Astrocyte of the cerebellum (primary cell): ENCODE data around the gene LIN7A.
"Not testable (repeated sequence)": the region's sequence is repeated elsewhere in the genome, so short reads cannot be mapped to it uniquely, and the experiment has no call there.

Experiments
- DNase-seq: peaks from one replicate; pipeline ENCODE4 v3.0.0-alpha.2; 2011; ENCODE audit warnings: low read depth
- H3K4me3 ChIP-seq: 2 replicates; pipeline ENCODE4 v1.5.1; 2011; ENCODE audit warnings: mild to moderate bottlenecking, low read depth, low read length, moderate library complexity
- CTCF ChIP-seq: IDR thresholded peaks from 2 replicates; pipeline ENCODE4 v1.5.1; 2012; ENCODE audit warnings: low read length, low read depth, moderate library complexity, mild to moderate bottlenecking; ENCODE audit errors: missing control alignments
- in situ Hi-C: cut with HindIII; loops from 2 replicates; pipeline ENCODE4 v1.10.0; 2017; ENCODE audit warnings: low sequenced_read_pairs

The LIN7A gene

GRCh38 chr12:80802652-80803400, 134.9 kb downstream of the LIN7A start:
- in situ Hi-C loops: no loop called here
- no peak for DNase-seq
- TF ChIP-seq CTCF: no peak
- H3K4me3 ChIP-seq: no peak overlapping the region

- in situ Hi-C loops: no loop called here
- H3K4me3 ChIP-seq: no peak overlapping the region
- no peak for DNase-seq
- no peak for TF ChIP-seq CTCF
Measured at GRCh38 chr12:80798281-80798680, 139.5 kb downstream of the LIN7A start.

GRCh38 chr12:80794551-80794950, 143.2 kb downstream of the LIN7A start:
- DNase-seq: no peak
- in situ Hi-C loops: no loop called here
- TF ChIP-seq CTCF: no peak
- no peak overlapping the region for H3K4me3 ChIP-seq

GRCh38 chr12:80792861-80793260, 144.9 kb downstream of the LIN7A start:
- in situ Hi-C loops: no loop called here
- H3K4me3 ChIP-seq: no peak overlapping the region
- TF ChIP-seq CTCF: no peak
- no peak for DNase-seq

GRCh38 chr12:80791863-80792262, 145.9 kb downstream of the LIN7A start:
- no peak for TF ChIP-seq CTCF
- in situ Hi-C loops: no loop called here
- no peak overlapping the region for H3K4me3 ChIP-seq
- DNase-seq: no peak

- H3K4me3 ChIP-seq, in situ Hi-C loops, DNase-seq: not testable (repeated sequence)
Measured at GRCh38 chr12:80788407-80788806, 149.3 kb downstream of the LIN7A start.

- H3K4me3 ChIP-seq, in situ Hi-C loops, DNase-seq: not testable (repeated sequence)
Measured at GRCh38 chr12:80782963-80783470, 154.7 kb downstream of the LIN7A start.
